Activated CD4-positive, alpha-beta memory T cell treated with anti-CD3 and anti-CD28 coated beads, Interleukin-2, amount 10 ng/mL, durations not matched to agents 7 days and 5 days (primary cell): ENCODE data around the gene DMKN. TPM values are rescaled to one million over a fixed set of nuclear protein-coding genes. Genes with fewer than 3 reads are reported as not detected.

ENCODE experiments used
- CTCF ChIA-PET: fragments of 350-600 bp; sonication (Branson Sonifier 250); formaldehyde crosslinking; loops from one replicate; lab custom pipeline; 2021; ENCODE audit warnings: antibody characterized with exemption, inconsistent platforms; lab: Charles Lee
- POLR2A ChIA-PET: fragments of 350-600 bp; sonication (Branson Sonifier 250); formaldehyde crosslinking; loops from one replicate; lab custom pipeline; 2021; ENCODE audit warnings: antibody characterized with exemption; lab: Charles Lee
- DNase-seq: peaks from one replicate; pipeline ENCODE4 v3.0.0-alpha.2; 2020
- H3K27ac Mint-ChIP-seq: one replicate; pipeline ENCODE4 v1.8.0; 2021; ENCODE audit warnings: mild to moderate bottlenecking, mixed read lengths
- H3K27me3 Mint-ChIP-seq: one replicate; pipeline ENCODE4 v1.8.0; 2021; ENCODE audit warnings: mixed read lengths
- H3K36me3 Mint-ChIP-seq: one replicate; pipeline ENCODE4 v1.8.0; 2021; ENCODE audit warnings: low read depth, mixed read lengths
- H3K4me1 Mint-ChIP-seq: one replicate; pipeline ENCODE4 v1.8.0; 2021; ENCODE audit warnings: mixed read lengths
- H3K4me3 Mint-ChIP-seq: one replicate; pipeline ENCODE4 v1.8.0; 2021; ENCODE audit warnings: mild to moderate bottlenecking, mixed read lengths
- H3K9me3 Mint-ChIP-seq: one replicate; pipeline ENCODE4 v1.8.0; 2021; ENCODE audit warnings: mixed read lengths
- total RNA-seq, 2 experiments: library from RNA; stranded (reverse); gene quantifications; one replicate each; pipeline ENCODE4 v1.2.3, GENCODE V29; 2021

The DMKN gene
- total RNA-seq, 2 experiments from 2014 or later: not detected

- H3K4me1 Mint-ChIP-seq: peaks cover 5% of the 10 kb centered on the region
- POLR2A ChIA-PET: no interaction called here
- H3K27me3 Mint-ChIP-seq: peaks cover 14% of the 10 kb centered on the region
- no peak overlapping the region for H3K27ac Mint-ChIP-seq
- no peaks in the 10 kb centered on the region for H3K9me3 Mint-ChIP-seq
- no peaks in the 10 kb centered on the region for H3K36me3 Mint-ChIP-seq
- no peak for DNase-seq
- CTCF ChIA-PET: interaction anchor here (1.4 kb wide), 1 partner anchor 145 kb away, joined by 10 read pairs; no protein-coding TSS in a partner anchor
- no peak overlapping the region for H3K4me3 Mint-ChIP-seq
Measured at GRCh38 chr19:35498220-35498619, 15.2 kb downstream of the DMKN start.

GRCh38 chr19:35497406-35497805 lies 16.0 kb downstream of the DMKN start:
- POLR2A ChIA-PET: no interaction called here
- DNase-seq: no peak
- Mint-ChIP-seq H3K9me3 (no peaks in the 10 kb centered on the region), H3K4me1 (peaks cover 5% of the 10 kb centered on the region), H3K27me3 (peaks cover 20% of the 10 kb centered on the region), H3K27ac (no peak overlapping the region), H3K36me3 (no peaks in the 10 kb centered on the region), H3K4me3 (no peak overlapping the region)
- CTCF ChIA-PET: interaction anchor here (0.9 to 1.4 kb wide), 3 partner anchors 12 to 144 kb away, joined by 3 to 10 read pairs (median 3); no protein-coding TSS in a partner anchor

- ChIA-PET CTCF (interaction anchor here (0.6 to 1.9 kb wide), 29 partner anchors 8 to 444 kb away, joined by 3 to 25 read pairs (median 4); partner anchors contain the start of genes FFAR1, FFAR3 and FXYD5), POLR2A (interaction anchor here (0.8 kb wide), 2 partner anchors 15 to 142 kb away, joined by 3 read pairs; no protein-coding TSS in a partner anchor)
- Mint-ChIP-seq H3K4me3 (no peak overlapping the region), H3K27ac (no peak overlapping the region), H3K27me3 (peaks cover 29% of the 10 kb centered on the region), H3K9me3 (no peaks in the 10 kb centered on the region), H3K4me1 (peaks cover 1% of the 10 kb centered on the region), H3K36me3 (no peaks in the 10 kb centered on the region)
- peak; percentile 67 for DNase-seq
Measured at GRCh38 chr19:35495107-35496064, 18.1 kb downstream of the DMKN start.

DNA sequence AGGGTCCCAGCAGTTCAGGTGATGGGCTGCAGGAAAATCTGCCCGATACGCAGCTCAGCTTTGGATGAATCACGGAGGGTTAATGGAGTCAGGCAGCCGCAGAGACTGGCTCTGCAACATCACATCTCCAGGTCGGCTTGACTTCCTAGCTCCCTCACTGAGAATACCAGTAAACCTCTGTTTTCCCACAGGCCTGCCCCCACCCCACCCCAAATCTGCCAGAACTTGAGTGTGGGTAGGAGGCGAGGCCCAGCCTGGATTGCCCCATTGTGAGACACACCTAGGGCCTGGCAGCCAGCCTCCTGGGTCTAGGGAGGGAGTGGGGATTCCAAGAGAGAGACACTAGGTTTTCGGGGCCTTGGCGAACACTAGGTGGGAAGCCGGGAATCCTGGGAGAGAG lies 19.5 kb downstream of the DMKN start:
- CTCF ChIA-PET: interaction anchor here (1.1 kb wide), 1 partner anchor 141 kb away, joined by 4 read pairs; no protein-coding TSS in a partner anchor
- H3K4me3 Mint-ChIP-seq: no peak overlapping the region
- H3K36me3 Mint-ChIP-seq: no peaks in the 10 kb centered on the region
- peaks cover 1% of the 10 kb centered on the region for H3K4me1 Mint-ChIP-seq
- H3K27ac Mint-ChIP-seq: no peak overlapping the region
- POLR2A ChIA-PET: interaction anchor here (1.0 kb wide), 1 partner anchor 13 kb away, joined by 3 read pairs; no protein-coding TSS in a partner anchor
- no peaks in the 10 kb centered on the region for H3K9me3 Mint-ChIP-seq
- no peak for DNase-seq
- H3K27me3 Mint-ChIP-seq: peaks cover 33% of the 10 kb centered on the region

GRCh38 chr19:35491836-35492360 lies 21.6 kb downstream of the DMKN start:
- Mint-ChIP-seq H3K36me3 (no peaks in the 10 kb centered on the region), H3K27me3 (peaks cover 36% of the 10 kb centered on the region), H3K4me1 (peaks cover 1% of the 10 kb centered on the region), H3K9me3 (no peaks in the 10 kb centered on the region), H3K4me3 (no peak overlapping the region), H3K27ac (no peak overlapping the region)
- DNase-seq: no peak
- ChIA-PET CTCF (interaction anchor here (1.6 kb wide), 1 partner anchor 139 kb away, joined by 7 read pairs; no protein-coding TSS in a partner anchor), POLR2A (interaction anchor here (0.6 kb wide), 1 partner anchor 56 kb away, joined by 3 read pairs; no protein-coding TSS in a partner anchor)

GRCh38 chr19:35490364-35490763 lies 23.1 kb downstream of the DMKN start, which contains the start of gene KRTDAP:
Gene KRTDAP (minus strand): TSS chr19:35490464. CDS start chr19:35490442, 22 bp downstream.
- POLR2A ChIA-PET: no interaction called here
- H3K9me3 Mint-ChIP-seq: no peaks in the 10 kb centered on the region
- no peak for DNase-seq
- peaks cover 1% of the 10 kb centered on the region for H3K4me1 Mint-ChIP-seq
- no peaks in the 10 kb centered on the region for H3K36me3 Mint-ChIP-seq
- CTCF ChIA-PET: interaction anchor here (0.7 to 1.6 kb wide), 2 partner anchors 137 to 1476 kb away, joined by 3 to 7 read pairs; no protein-coding TSS in a partner anchor
- H3K4me3 Mint-ChIP-seq: no peak within 1 kb of the TSS
- H3K27me3 Mint-ChIP-seq: peaks cover 47% of the 10 kb centered on the region
- no peak within 1 kb of the TSS for H3K27ac Mint-ChIP-seq

- no peak overlapping the region for H3K4me3 Mint-ChIP-seq
- POLR2A ChIA-PET: no interaction called here
- H3K9me3 Mint-ChIP-seq: no peaks in the 10 kb centered on the region
- no peak for DNase-seq
- no peaks in the 10 kb centered on the region for H3K36me3 Mint-ChIP-seq
- peaks cover 6% of the 10 kb centered on the region for H3K4me1 Mint-ChIP-seq
- CTCF ChIA-PET: no interaction called here
- H3K27me3 Mint-ChIP-seq: peaks cover 43% of the 10 kb centered on the region
- H3K27ac Mint-ChIP-seq: no peak overlapping the region
Measured at GRCh38 chr19:35488677-35489076, 24.8 kb downstream of the DMKN start.

DNA sequence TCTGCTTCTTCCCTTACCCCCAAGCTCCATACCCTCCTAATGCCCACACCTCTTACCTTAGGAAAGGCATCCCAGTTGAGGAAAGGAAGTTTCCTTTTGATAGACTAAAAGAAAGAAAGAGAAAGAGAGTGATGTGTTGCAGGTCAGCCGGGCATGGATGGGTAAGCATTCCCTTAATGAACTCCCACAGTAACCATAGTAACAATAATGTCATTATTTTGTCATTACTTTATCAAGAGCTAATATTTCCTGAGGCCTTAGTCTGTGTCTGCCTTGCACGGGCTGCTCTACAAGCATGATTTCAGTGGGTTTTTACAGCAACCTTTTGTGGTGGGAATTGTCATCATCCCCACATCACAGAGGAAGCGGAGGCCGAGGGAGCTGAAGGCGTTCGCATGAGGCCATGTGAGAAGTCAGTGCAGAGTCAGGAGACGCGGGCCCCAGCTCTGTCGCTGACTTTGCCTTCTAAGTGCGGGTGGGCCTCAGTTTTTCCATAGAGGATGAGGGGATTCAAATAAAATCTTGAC lies 25.7 kb downstream of the DMKN start:
- DNase-seq: no peak
- H3K27ac Mint-ChIP-seq: no peak overlapping the region
- POLR2A ChIA-PET: interaction anchor here (1.4 kb wide), 1 partner anchor 25 kb away, joined by 4 read pairs; no protein-coding TSS in a partner anchor
- no peaks in the 10 kb centered on the region for H3K9me3 Mint-ChIP-seq
- H3K4me3 Mint-ChIP-seq: no peak overlapping the region
- H3K4me1 Mint-ChIP-seq: peaks cover 11% of the 10 kb centered on the region
- no peaks in the 10 kb centered on the region for H3K36me3 Mint-ChIP-seq
- peaks cover 37% of the 10 kb centered on the region for H3K27me3 Mint-ChIP-seq
- CTCF ChIA-PET: interaction anchor here (0.6 kb wide), 1 partner anchor 326 kb away, joined by 3 read pairs; no protein-coding TSS in a partner anchor

DNA sequence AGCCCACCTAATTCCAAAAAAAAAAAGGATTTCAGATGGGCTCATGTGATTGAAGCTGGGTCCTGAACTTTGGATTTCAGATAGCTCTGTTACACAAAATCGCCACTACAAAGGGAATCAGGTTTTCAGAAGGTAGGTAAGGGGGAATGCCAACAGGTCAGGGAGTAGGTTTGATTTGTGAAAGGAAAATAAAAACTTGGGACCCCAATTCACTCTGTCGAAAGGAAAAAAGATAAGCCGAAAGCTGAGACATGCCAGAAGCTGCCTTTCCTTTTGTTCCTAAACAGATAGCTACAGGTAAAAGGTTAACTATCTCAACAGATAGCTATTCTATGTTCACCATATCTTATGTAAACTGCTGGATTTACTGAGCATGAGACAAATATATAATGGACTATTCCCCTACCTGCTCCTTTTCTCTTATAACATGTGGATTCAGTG lies 27.2 kb downstream of the DMKN start:
- POLR2A ChIA-PET: interaction anchor here (1.4 kb wide), 1 partner anchor 23 kb away, joined by 4 read pairs; no protein-coding TSS in a partner anchor

GRCh38 chr19:35484252-35485036 lies 29.0 kb downstream of the DMKN start:
- DNase-seq: no peak
- H3K9me3 Mint-ChIP-seq: no peaks in the 10 kb centered on the region
- H3K4me1 Mint-ChIP-seq: peaks cover 13% of the 10 kb centered on the region
- ChIA-PET POLR2A (no interaction called here), CTCF (interaction anchor here (1.4 kb wide), 1 partner anchor 11 kb away, joined by 6 read pairs; no protein-coding TSS in a partner anchor)
- H3K27me3 Mint-ChIP-seq: peaks cover 34% of the 10 kb centered on the region
- H3K36me3 Mint-ChIP-seq: no peaks in the 10 kb centered on the region
- no peak overlapping the region for H3K4me3 Mint-ChIP-seq
- no peak overlapping the region for H3K27ac Mint-ChIP-seq

More for the DNA sequence above, 27.2 kb downstream of the DMKN start:
- Mint-ChIP-seq H3K27me3 (peaks cover 36% of the 10 kb centered on the region), H3K4me3 (no peak overlapping the region), H3K27ac (no peak overlapping the region), H3K4me1 (peaks cover 13% of the 10 kb centered on the region), H3K9me3 (no peaks in the 10 kb centered on the region), H3K36me3 (no peaks in the 10 kb centered on the region)
- CTCF ChIA-PET: interaction anchor here (0.9 to 1.8 kb wide), 3 partner anchors 9 to 23 kb away, joined by 3 to 10 read pairs (median 3); no protein-coding TSS in a partner anchor
- DNase-seq: no peak

- peaks cover 32% of the 10 kb centered on the region for H3K27me3 Mint-ChIP-seq
- peaks cover 13% of the 10 kb centered on the region for H3K4me1 Mint-ChIP-seq
- peak; percentile 38 for DNase-seq
- no peaks in the 10 kb centered on the region for H3K9me3 Mint-ChIP-seq
- H3K36me3 Mint-ChIP-seq: no peaks in the 10 kb centered on the region
- CTCF ChIA-PET: interaction anchor here (1.4 kb wide), 1 partner anchor 12 kb away, joined by 6 read pairs; no protein-coding TSS in a partner anchor
- H3K4me3 Mint-ChIP-seq: no peak overlapping the region
- H3K27ac Mint-ChIP-seq: no peak overlapping the region
- POLR2A ChIA-PET: no interaction called here
Measured at GRCh38 chr19:35483089-35483488, 30.4 kb downstream of the DMKN start.
